GM19240 (cell line): ENCODE measurements around the gene FAM3B.
"Not testable (repeated sequence)": the region's sequence is repeated elsewhere in the genome, so short reads cannot be mapped to it uniquely, and the experiment has no call there.

Source experiments
- DNase-seq: peaks from one replicate; pipeline ENCODE4 v3.0.0; 2011; ENCODE audit warnings: low spot score; ENCODE audit not compliant: insufficient read length

The FAM3B gene

GRCh38 chr21:41349619-41350390 lies 33.2 kb downstream of the FAM3B start:
- DNase-seq, result no peak

DNA sequence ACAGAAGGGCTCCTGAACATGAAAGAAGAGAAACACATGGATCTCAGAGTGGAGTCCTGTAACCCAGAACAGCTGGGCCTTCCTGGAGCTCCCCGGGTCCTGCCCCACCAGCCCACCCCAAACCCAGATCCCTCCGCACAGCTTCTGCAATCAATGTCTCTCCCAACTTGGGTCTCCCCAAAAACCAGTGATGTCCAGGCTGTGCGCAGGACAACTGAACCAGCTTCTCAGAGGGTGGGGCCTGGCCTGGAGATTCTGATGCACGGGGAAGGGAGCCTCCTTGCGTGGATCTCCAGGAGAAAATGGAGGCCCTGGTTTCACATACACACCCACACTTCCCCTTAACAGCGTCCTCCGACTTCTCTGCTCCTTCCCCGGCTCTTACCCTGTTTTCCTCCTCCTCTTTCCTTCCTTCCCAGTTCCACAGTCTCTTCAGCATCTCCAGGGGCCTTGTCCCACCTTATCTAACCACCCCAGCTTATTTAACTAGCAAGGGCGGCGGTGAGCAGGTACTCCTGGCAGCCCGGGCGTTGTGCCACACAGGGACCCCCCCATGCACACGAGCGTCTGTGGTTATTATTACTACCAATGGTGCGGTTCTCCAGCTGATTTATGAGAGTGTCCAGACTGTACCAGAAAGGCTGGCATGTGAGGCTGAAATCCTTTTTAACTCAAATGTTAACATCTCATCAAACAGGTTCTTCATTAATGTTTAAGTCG lies 34.0 kb downstream of the FAM3B start:
- no peak for DNase-seq

DNA sequence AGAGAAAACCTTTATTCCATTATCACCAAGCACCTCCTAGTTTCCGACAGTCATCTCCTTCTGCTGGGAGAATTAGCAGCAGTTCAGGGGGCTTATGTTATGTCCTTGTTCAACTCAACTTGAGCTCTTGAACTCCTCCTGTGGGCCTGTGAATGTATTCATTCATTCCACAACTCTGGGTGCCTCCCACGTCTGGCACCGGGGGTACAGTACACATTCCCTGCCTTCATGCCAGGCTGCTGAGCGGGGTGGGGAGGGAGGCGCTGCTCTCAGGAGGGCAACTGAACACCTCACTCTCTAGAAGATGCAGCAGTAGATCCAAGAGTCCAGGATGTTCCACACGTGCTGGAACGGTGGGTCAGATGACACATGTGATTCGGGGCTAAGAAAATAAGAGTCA lies 40.9 kb downstream of the FAM3B start:
- no peak for DNase-seq

- DNase-seq, result no peak
These were observed 41.9 kb downstream of the FAM3B start for GRCh38 chr21:41358193-41359166.

GRCh38 chr21:41359286-41359685 lies 42.7 kb downstream of the FAM3B start:
- DNase-seq, result no peak

GRCh38 chr21:41359754-41360071 lies 43.1 kb downstream of the FAM3B start:
- not testable (repeated sequence) for DNase-seq

DNA sequence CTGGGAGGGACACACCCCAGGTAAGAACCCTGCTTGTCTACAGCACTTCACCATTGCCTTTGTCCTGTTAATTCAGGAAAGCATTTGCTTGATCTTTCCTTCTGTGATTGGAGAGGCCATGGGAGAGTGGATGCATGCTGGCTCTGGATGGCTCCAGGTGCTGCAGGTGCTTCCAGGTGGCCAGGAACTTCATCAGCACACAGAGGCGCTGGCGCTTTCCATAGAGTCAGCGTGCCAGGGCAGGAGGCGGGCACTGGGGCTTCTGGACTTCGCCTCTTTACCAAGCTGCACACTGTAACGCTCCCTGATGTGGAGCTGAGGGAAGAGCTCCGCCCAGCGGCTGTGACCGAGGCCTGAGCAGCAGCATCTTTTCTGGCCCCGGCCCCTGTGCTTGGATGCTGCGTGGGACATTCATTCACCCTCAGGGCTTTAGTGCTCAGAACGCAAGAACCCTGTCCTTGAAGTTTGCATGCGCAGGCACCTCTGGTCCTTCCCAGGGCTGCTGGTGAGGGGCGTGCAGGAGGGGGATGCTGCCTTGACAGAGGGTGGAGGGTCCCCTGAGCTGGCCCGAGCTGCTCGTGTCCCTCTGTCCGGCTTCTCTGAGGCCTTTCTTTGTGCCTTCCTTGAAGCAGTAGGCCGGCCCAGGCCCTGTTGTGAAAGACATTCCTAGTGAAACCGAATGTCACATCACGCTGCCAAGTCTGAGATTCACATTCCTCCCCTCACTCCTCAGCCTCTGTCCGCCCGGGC lies 43.6 kb downstream of the FAM3B start:
- no peak for DNase-seq

DNA sequence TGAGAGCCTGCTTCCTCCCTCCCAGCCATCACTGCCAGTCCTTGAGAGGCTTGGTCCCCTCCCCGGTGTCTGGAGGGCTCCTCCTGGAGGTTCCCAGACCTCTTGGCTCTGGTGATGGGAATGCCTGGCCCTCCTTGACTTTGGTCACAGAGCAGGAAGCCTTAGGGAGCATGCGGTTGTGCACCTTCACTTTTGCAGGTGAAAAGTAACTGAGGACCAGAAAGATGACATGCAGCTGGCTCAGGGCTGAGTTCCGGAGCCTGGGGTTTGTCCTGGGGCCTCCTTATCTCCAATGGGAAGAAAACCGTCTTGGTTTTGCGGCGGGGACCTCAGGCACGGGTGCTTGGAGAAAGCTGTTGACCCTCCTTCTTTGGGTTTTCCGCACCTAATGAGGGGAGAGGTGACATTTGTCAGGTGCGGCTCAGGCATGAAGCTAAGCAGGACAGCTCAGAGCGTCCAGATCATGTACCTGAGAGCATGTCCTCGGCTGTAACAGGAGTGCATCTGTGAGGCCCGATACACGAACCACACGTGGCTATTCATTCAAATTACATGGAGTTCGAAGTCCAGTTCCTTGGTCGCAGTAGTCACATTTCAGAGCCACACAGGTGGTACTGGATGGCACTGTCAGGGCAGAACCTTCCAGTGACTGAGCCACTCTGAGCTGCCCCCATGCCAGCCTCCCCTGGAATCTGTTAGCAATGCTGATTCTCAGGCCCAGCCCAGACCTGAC lies 44.6 kb downstream of the FAM3B start:
- no peak for DNase-seq

DNA sequence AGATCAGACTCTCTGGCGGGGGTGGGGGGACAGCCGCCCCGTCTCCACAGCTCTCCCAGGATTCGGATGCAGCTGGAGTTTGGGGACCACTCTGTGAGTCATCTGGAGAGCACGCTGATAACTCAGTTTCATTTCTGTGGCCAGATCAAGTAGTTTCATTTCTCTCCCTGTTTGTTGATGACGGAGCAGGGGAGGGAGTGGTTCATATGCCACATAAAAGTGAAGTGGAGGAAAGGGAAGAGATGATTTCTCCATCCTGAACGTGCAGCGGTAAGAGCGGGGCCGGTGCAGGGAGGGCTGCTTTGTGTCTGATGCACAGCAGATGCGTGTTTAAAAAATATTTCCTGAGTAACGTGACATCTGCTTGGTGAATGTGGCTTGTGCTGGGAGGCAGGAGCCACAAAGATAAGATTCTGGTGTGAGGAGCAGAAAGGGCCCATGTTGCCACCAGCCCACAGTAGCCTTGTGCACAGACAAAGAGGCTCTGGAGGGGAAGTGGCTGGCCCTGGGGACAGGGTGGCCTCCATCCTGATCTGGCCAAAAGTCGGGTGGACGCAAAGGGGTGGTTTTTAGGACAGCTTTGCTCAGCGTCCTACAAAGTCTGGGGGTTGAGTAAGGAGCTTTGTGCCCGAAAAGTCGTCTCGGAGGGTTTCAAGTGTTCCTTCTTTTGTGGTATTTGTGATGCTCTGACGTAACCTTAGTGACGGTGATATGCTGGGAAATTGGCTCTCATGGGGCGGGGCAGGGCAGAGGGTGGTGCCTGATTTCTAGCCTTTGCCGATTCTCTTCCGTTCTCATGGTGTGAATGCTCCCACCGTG lies 45.4 kb downstream of the FAM3B start, which contains the start of gene MX2:
Gene MX2 (plus strand): TSS at position 242 of the 819 bp plus-strand sequence. CDS start 14,880 bp downstream, outside the sequence.
- DNase-seq, result peak; percentile 28

DNA sequence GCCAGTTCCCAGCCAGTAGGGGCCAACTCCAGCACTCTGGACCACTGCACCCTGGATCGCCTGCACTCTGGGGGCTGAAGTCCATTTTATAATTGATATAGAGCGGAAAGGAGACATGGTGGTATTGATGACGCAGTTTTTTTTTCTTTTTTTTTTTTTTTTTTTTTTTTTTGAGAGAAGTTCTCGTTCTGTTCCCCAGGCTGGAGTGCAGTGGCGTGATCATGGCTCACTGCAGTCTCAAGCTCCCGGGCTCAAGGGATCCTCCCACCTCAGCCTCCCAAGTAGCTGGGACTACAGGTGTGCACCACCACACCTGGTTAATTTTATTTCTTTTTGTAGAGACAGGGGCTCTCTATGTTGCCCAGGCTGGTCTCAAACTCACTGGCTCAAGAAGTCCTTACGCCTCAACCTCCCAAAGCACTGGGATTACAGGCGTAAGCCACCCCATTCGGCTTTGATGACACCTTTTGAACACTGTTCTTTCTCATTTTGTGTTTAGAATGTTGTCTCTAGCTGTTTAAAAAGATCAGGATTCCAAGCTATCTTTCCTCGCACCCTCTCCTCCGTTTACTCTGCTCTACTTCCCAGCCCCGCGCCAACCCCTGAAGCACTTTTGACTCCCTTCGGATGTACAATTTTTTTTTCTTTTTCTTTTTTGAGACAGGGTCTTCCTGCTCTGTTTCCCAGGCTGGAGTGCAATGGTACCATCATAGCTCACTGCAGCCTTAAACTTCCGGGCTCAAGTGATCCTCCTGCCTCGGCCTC lies 46.2 kb downstream of the FAM3B start:
- no peak for DNase-seq

GRCh38 chr21:41363370-41364270 lies 47.0 kb downstream of the FAM3B start:
- DNase-seq, result no peak

DNA sequence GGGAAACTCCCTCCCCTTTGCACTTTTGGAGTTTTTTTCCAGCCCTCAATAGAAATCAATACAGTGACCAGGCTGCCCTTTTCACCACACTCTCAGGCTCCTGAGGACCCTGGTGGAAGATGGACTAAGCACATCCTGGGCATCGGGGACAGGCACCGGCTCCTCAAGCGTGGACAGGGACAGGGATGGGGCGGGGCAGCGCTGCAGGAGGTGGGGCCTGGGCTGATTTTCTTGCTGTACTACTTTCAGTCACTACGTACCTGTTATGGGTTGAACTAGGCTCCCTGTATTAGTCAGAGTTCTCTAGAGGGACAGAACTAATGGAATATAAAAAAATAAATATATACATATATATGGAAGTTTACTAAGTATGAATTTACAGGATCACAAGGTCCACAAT lies 47.7 kb downstream of the FAM3B start:
- DNase-seq, result no peak

DNA sequence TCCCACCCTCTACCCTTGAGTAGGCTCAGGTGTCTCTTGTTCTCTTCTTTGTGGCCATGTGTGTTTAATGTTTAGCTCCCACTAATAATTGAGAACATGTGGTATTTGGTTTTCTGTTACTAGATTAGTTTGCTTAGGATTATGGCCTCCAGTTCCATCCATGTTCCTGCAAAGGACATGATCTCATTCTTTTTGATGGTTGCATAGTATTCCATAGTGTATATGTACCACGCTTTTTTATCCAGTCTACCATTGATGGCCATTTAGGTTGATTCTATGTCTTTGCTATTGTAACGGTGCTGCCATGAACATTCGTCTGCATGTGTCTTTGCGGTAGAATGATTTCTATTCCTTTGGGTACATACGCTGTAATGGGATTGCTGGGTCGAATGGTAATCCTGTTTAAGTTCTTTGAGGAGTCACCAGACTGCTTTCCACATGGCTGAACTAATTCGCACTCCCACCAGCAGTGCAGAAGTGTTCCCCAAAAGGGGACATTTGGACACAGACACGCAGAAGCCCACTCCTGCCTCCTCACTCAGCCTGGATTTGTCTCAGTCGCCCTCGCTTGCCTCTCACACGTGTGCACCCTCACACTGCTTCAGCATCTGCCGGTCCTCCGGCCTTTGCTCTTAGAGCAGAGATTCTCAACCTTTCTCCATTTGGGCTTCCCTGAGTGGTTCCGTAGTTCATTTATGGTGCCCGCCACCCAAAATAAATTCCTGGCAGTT lies 48.9 kb downstream of the FAM3B start:
- no peak for DNase-seq

DNA sequence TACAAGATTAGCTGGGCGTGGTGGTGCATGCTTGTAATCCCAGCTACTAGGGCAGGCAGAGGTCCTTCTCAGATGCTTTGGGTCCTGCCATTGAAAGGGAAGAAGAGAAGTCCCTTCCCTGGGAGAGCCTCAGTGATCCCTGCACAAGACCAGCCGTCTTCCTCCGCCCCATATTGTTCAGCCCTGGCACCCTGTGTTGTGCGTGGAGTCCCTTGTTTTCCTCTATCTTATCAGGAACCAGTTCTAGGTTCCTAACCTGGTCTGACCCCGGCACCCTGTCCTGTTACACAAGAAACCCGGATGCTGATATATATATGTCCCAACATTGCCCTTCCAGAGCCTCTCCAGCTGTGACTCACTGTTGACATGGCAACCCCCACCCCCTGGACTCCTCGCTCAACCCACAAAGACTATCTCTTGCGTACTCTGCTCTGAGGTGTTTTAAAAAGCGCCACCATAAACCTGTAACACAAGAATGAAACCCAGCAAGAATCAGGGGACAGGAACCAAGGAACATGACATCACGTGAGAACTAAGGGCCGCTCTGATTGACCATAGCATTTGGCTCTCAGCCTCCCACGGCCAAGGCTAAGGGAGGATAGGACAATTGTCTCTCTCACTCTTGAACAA lies 50.0 kb downstream of the FAM3B start:
- DNase-seq, result peak; percentile 24

GRCh38 chr21:41367301-41367944 lies 50.8 kb downstream of the FAM3B start:
- no peak for DNase-seq
